Measurements from ENCODE around the gene AP3B1.
A peak's percentile ranks its signal among the peaks of the same experiment; 100 is the strongest.

Gene AP3B1, protein sequence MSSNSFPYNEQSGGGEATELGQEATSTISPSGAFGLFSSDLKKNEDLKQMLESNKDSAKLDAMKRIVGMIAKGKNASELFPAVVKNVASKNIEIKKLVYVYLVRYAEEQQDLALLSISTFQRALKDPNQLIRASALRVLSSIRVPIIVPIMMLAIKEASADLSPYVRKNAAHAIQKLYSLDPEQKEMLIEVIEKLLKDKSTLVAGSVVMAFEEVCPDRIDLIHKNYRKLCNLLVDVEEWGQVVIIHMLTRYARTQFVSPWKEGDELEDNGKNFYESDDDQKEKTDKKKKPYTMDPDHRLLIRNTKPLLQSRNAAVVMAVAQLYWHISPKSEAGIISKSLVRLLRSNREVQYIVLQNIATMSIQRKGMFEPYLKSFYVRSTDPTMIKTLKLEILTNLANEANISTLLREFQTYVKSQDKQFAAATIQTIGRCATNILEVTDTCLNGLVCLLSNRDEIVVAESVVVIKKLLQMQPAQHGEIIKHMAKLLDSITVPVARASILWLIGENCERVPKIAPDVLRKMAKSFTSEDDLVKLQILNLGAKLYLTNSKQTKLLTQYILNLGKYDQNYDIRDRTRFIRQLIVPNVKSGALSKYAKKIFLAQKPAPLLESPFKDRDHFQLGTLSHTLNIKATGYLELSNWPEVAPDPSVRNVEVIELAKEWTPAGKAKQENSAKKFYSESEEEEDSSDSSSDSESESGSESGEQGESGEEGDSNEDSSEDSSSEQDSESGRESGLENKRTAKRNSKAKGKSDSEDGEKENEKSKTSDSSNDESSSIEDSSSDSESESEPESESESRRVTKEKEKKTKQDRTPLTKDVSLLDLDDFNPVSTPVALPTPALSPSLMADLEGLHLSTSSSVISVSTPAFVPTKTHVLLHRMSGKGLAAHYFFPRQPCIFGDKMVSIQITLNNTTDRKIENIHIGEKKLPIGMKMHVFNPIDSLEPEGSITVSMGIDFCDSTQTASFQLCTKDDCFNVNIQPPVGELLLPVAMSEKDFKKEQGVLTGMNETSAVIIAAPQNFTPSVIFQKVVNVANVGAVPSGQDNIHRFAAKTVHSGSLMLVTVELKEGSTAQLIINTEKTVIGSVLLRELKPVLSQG
- total RNA-seq, result 112 to 226 (median 193) reads per million in 18 experiments

DNA sequence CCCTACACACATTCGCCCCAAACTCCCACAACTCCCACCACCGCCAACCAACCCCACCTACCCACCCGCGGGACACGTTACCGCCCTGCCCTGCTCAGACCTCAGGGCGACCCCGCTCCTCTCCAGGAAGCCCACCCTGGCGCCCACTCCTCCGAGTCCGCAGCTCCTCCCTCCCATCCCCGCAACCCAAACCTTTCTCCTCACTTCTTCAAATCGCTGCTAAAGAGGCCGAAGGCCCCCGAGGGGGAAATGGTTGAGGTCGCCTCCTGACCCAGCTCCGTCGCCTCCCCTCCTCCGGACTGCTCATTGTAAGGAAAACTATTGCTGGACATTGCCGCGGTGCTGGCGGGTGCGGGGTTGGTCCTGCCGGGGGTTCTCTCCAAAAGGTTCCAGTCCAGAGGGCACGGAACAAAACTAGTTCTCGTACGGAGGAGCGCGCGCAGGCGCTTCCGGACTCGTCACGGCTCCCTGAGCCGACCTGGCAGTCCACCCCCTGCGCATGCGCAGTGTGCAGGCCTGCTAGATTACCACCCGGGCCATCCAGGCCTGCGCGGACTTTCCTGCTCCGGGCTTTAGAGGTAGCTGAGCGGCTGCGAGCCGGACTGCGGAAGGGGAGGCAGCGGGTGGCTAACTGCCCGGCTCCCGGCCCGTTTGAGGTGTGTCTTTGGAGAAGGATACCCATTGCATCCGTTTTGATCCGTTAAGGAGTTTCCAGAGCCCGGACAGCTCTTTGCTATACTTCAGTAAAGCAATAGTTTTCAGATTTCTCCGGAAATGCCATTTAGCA lies at the start of gene AP3B1:
TSS of gene AP3B1 (minus strand) at position 451 of the 787 bp plus-strand sequence. CDS start at position 332, 119 bp downstream.
- DNase-seq, result peak; percentile 100

DNA sequence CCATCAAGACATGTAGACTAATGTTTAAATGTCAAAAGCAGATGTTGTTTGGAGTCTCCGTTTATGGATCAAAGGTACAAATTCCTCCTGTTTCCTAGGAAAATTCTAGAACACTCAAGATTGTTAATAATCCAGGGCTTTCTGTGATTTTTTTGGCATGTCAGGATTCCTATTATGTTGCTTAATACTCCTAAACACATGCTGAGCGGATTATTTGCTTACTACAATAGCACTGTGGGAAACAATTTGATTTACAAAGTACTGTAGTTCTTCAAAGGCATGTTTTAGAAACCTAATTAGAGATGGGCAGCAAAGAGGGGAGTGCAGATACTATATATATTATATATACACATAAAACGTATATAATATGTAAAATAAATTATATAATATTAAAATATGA lies 46.9 kb upstream of the AP3B1 start:
- no peak for DNase-seq

DNA sequence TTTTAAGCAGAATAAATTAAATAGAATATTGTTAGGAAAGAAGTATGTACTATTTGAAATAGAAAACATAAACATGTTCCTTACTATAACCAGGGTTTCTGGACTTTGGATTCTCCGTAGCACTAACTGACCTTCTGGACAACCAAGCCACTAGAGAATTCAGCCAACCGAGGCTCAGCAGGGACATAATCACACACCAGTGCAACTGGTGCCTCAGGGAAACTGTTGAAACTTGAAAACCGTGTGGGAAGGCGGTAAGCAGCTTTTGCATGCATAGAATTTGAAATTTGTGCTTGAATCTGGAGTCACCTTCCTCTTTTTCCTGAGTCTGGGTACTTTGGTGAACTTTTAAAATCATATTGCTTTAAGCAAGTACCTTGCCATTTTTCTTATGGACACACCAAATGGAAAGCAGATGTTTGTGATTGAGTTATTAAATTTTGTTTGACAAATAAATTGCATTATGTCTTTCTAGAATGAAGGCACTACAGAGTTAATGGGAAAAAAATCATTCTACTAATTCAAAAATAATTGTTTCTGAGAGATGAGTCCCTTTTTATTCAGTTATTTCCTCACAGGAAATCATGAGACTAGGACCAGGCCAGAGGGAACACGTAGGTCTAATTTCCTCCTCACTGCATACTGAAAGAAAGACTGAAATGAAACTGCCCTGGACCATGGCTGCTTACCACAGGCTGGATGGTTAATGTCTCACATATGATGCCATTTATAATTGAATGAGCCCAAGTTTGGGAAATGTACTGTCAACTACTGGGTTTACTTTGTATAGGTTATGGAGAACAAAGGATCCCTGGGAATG lies 45.3 kb upstream of the AP3B1 start:
- DNase-seq, result peak; percentile 78 to 89

DNA sequence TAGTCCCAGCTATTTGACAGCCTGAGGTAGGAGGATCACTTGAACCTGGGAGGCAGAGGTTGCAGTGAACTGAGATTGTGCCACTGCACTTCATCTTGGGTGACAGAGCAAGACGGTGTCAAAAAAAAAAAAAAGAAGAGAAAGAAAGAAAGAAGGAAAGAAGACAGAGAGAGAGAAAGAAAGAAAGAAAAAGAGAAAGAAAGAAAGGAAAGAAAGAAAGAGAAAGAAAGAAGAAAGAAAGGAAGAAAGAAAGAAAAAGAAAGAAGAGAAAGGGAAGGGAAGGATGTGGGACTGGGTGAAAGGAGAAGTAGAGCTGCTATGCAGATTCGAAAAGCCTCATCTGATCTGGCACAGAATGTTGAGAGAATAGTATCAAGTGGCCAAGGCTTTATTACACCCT lies 42.2 kb upstream of the AP3B1 start:
- no peak for DNase-seq

DNA sequence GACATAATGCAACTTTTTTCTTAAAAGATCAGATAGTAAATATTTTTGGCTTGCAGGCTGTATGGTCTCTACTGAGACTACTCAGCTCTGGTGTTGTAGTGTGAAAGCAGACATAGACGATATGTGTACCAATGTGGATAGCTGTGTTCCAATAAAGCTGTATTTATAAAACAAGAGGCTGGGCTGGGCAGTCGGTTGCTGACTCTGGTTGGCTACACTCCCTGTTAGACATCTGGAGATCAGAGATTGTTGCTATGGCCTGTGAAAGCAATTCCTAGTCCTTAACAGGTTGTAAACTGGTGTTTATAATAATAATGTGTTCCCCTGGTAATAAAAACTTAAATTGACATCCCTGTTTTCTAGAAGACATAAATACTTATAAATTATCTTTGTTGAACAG lies 41.5 kb upstream of the AP3B1 start:
- DNase-seq, result no peak

DNA sequence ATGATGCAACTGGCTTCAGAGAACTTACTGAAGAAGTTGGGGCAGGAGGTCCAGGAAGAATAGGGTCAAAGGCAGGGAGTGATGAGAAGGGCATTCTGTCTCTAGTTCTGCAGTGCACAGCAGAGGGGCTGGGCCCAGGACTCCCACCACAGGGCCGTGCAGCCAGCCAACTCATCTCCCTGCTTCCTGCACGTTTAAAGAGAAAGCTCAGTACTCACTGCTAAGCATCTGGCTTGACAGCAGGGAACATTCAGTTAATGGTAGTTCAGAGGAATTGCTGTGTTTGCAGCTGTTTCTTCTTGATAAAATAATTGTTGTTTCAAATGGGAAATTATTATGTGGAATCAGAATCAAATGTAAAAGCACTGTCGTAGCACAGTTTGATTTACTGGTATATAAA lies 40.3 kb upstream of the AP3B1 start:
- DNase-seq, result no peak

DNA sequence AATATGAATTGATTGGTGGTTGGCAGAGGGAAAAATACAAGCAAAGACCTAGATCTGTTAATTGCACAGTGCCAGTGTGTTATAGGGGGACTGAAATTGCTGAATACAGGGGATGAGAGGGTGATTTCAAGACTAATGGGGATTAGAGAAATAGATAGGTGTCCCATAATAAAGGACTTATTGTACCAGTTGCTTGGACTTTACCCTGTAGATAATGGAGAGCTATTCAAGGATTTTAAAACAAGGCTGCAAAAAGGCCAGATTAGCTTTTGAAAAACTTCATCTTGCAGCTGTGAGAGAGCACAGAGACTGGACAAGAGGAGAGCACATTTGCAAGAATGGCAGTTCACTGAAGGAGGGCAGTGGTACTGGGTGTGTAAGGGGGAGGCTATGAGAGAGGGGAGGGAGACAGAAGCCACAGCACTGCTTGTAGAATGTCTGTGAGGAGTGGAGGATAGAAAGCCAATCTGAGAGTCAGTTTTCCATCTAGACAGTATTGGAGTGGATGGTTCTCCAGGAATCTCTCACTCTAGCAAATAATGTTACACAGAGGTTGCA lies 37.1 kb upstream of the AP3B1 start:
- DNase-seq, result no peak

DNA sequence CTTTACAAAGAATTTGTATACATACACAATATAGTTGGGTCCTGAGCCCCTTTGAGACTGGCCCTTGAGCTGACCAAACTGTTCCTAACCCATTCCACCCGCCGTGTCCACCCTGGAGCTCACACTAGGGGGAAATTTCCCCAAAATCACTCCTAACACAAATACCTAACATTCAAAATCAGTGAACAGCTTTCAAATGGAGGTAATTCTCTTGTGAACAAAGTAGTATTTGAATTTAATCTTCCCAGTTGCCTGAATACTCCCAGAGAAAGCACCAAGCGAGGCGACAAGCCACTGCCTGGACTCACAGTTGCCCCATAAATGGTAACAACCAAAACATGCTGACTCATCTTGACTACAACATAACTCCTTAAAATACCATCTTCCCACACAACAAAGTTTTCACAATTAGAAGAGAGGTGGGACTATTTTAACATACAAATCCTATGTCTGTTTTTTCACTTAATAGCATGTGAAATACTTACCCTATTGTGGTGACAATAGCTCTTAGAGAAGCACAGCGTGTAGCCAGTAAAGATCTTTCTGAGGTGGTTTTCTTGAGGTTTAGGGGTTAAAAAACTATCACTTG lies 34.2 kb upstream of the AP3B1 start:
- DNase-seq, result peak; percentile 63 to 73

DNA sequence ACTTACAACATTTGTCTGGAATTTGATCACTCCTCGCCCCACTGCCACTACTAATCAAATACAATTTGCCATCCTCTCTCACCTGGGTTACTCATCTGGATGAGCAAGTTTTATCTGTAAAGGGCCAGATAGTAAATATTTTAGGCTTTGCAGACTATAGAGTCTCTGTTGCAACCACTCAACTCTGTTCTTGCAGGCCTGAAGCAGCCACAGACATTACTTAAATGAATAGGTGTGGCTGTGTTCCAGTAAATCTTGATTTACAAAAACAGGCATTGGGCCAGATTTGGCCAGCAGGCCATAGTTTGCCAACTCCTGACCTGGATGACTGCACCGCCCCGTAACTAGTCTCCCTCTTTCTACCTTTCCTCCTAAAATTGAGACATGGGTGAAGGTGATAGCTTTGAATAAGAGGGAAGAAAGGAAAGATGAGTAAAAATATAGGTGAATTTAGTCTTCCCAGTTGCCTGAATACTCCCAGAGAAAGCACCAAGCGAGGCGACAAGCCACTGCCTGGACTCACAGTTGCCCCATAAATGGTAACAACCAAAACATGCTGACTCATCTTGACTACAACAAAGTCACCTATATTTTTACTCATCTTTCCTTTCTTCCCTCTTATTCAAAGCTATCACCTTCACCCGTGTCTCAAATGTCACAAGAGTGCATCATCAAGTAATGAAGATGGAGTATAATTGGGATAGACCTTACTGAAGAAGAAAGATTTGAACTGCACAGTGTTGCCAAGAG lies 33.4 kb upstream of the AP3B1 start:
- no peak for DNase-seq

DNA sequence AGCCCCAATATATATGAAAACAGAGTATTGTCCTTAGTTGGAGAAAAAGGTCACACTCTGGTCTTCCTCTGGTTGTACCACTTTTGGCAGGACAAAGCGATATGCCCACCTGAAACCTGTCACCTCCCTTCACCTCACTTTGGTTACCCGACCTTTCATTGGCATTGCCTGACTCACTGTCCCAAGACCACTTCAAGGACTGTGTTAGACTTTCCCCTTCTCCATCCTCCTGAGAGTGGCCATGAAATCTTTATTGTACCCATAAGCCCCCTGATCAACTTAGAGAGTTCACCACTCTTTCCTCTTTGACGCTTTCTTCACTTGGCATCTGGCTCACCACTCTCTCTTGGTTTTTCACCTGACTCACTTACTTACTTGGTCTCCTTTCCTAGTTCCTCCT lies 32.4 kb upstream of the AP3B1 start:
- DNase-seq, result no peak

DNA sequence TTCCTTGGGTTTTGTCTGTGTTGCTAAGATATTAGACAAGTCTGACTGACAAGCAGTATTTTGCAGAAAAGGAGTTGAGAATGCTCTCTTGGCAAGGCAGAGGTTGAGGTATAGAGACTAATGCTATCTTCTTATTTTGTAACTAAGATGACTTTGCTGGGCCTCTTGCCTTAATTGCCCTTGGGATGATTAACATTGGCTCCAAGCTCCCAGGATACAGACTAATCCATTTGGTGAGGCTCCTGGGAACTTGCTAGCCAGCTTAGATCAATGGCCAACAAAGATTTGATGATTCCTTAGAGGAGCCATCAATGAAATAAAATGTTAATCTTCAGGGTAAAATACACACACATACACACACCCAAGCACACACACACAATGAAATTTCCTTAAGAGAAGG lies 28.7 kb upstream of the AP3B1 start:
- DNase-seq, result no peak

DNA sequence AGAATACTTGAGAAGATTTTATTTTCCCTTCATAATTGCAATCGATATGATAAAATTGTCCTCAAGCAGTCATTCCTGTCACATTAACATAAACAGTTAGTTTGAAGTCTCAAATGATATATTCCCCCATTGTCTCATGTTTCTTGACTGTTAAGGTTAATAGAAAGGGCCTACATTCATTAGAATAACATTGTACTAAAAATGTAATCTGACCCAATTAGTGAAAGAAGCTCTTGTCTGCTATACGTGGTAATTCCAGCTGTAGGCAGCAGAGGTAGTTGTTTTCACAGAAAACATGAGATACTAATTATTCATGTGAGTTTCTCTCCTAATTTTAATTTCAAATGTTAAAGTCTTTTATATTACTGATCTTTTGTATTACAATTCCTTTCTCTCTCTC lies 25.9 kb upstream of the AP3B1 start:
- peak; percentile 53 to 56 for DNase-seq

DNA sequence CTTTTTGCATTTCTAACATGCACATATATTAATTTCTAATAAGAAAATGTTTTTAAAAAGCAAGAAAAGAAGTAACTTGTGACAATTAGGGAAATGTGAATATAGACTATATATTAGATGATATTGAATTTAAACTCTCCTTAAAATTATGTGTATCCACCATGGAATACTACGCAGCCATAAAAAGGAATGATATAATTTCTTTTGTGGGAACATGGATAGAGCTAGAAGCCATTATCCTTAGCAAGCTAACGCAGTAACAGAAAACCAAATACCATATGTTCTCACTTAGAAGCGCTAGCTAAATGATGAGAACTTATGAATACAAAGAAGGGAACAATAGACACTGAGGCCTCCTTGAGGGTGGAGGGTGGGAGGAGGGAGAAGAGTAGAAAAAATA lies 23.8 kb upstream of the AP3B1 start:
- no peak for DNase-seq

DNA sequence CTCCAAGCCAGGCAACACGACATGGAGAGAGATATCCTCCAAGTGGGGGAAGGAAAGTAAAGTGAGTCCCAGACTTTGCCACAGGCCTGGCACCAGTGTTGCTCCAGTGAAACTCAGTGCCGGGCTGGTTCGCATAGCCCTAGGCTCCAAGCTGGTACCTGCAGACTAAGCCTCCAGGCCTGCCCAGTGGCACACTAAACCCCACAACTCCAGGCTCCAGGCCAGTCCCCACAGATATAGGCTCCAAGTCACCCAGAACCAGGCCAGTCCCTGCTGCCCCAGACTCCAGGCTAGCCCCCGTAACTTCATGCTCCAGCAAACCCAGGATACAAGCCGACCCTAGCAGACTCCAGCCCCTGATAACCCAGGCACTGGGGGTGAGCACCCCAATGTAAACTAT lies 23.0 kb upstream of the AP3B1 start:
- DNase-seq, result no peak

DNA sequence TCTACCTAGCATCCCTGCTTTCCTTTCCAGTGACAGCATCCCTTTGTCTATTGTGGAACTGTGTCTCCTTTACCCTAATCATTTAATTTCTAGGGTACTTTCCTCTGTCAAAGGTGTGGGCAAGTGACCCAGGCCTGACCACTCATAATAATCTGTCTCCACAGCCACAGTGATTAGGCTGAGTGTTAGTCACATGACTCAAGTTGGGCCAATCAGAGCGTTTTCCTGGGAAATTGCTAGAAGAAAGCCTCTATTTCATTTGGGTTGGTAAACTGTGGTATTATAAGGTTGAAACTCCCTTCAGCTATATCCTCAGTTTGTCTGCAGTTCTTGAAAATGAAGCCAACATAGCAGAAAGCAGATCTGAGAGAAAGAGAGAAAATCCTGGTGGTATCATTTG lies 14.2 kb upstream of the AP3B1 start:
- DNase-seq, result no peak

DNA sequence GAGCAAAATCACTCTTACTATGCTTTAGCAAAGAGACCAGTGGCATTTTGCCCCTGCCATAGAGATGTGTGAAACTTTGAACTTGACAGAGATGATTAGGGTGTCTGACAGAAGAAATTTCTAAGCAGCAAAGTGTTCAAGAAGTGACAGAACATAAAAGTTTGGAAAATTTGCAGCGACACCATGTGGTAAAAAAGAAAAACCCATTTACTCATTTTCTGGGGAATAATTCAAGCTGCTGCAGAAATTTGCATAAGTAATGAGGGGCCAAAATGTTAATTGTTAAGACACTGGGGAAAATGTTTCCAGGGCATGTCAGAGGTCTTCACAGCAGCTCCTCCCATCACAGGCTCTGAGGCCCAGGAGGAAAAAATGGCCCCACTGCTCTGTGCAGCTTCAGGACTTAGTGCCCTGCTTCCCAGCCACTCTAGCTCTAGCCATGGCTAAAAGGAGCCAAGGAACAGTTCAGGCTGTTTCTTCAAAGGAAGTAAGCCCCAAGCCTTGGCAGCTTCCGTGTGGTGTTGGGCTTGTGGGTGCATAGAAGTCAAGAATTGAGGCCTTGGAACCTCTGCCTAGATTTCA lies 6.1 kb upstream of the AP3B1 start:
- DNase-seq, result peak in 1 of 2 donors; percentile 16

DNA sequence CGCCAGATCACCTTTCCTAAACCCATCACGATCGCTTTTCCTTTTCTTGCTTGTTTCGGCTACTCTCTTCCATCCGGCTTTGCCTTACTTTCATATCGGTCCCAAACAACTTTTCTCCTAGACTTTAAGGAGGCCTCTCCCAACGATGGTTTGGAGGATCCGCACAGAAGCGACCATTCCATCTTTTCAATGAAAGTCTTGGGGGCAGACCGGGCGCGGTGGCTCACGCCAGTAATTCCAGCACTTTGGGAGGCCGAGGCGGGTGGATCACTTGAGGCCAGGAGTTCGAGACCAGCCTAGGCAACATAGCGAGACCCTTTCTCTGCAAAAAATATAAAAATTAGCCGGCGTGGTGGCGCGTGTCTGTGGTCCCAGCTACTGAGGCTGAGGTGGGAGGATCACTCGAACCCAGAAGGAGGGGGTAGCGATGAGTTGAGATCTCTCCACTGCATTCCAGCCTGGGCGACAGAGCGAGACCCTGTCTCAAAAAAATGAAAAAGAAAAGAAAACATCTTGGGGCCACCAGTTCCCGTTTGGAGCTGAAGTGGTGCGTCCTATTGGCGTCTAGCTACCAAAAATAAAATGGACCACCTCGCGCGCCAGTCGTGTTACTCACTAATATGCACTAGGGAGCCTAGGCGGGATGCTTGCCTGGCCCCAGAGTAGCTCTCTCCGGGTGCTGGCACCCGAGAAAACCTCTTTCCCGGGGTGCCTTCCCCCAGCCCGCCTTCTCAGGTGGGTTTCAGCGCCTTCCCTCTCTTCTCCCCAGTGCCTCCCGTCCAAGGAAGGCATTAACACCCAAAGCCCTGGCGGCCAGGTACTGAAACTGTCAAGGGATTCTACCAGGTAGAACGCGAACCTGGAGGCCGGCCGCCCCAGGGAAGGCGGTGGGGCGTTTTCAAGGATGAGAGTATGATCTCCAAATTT lies 800 bp upstream of the AP3B1 start:
- peak; percentile 13 to 24 for DNase-seq

DNA sequence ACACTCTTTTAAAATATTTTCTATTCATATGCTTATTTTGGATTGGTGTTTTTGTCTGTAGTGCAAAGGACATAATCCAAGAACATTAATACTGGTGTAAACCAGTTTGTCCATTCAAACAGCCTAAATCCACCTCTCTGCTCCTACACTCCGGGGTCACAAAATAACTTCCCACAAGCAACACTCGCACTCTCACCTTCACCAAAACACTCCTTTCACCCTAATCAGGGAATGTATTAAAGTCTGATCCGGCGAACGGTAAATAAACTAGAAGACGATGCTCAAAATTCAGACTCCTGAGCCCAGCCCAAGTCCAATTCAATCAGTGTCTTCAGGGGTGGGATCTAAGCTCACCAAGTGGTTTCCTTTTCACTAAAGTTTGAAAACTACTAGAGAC lies 649 bp downstream of the AP3B1 start:
- no peak for DNase-seq

DNA sequence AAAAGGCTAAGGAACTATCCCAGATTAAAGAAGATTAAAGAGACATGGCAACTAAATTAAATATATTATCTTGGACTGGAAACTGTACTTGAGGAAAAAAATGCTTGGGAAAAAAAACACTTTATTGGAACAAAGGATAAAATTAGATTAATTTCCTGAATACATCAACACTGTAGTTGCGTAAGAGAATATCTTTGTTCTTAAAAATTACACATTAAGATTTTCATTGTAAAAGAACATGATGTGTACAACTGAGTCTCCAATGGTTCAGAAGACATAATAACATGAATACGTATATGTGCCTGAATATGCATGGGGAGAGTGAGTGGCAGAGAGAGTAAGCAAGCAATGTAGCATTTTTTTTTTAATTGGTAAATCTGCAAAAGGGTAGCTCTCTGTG lies 2.8 kb downstream of the AP3B1 start:
- no peak for DNase-seq
